ENCODE results near the gene RIMS4. TPM values are rescaled to one million over a fixed set of nuclear protein-coding genes. Genes with fewer than 3 reads are reported as not detected.
"Not testable (repeated sequence)": the region's sequence is repeated elsewhere in the genome, so short reads cannot be mapped to it uniquely, and the experiment has no call there.

RIMS4 gene
- polyA plus RNA-seq, 4 donors: 0.54 to 1.0 (median 0.79) TPM

- DNase-seq (ENCODE audit: low read depth in 4 of 4, low spot score in 2 of 4): no peak
Observed at GRCh38 chr20:44768256-44768655, 42.1 kb downstream of the RIMS4 start.

GRCh38 chr20:44765701-44766347, 44.5 kb downstream of the RIMS4 start:
- no peak for DNase-seq (ENCODE audit: low read depth in 4 of 4, low spot score in 2 of 4)

GRCh38 chr20:44765091-44765490, 45.3 kb downstream of the RIMS4 start:
- DNase-seq (ENCODE audit: low read depth in 4 of 4, low spot score in 2 of 4): no peak

GRCh38 chr20:44763798-44764197, 46.5 kb downstream of the RIMS4 start:
- DNase-seq (ENCODE audit: low read depth in 4 of 4, low spot score in 2 of 4): not testable (repeated sequence)

- DNase-seq (ENCODE audit: low read depth in 4 of 4, low spot score in 2 of 4): no peak
Observed at GRCh38 chr20:44762466-44763140, 47.7 kb downstream of the RIMS4 start.

- no peak for DNase-seq (ENCODE audit: low read depth in 4 of 4, low spot score in 2 of 4)
Observed at GRCh38 chr20:44761423-44761822, 48.9 kb downstream of the RIMS4 start.

GRCh38 chr20:44759595-44759994, 50.8 kb downstream of the RIMS4 start:
- no peak for DNase-seq (ENCODE audit: low read depth in 4 of 4, low spot score in 2 of 4)

GRCh38 chr20:44758247-44759101, 51.9 kb downstream of the RIMS4 start:
- DNase-seq (ENCODE audit: low read depth in 4 of 4, low spot score in 2 of 4): no peak

- DNase-seq (ENCODE audit: low read depth in 4 of 4, low spot score in 2 of 4): no peak
Observed at GRCh38 chr20:44756956-44757355, 53.4 kb downstream of the RIMS4 start.

- DNase-seq (ENCODE audit: low read depth in 4 of 4, low spot score in 2 of 4): no peak
Observed at GRCh38 chr20:44756011-44756688, 54.2 kb downstream of the RIMS4 start.

- no peak for DNase-seq (ENCODE audit: low read depth in 4 of 4, low spot score in 2 of 4)
Observed at GRCh38 chr20:44754554-44754953, 55.8 kb downstream of the RIMS4 start.

GRCh38 chr20:44752099-44752931, 58.0 kb downstream of the RIMS4 start:
- no peak for DNase-seq (ENCODE audit: low read depth in 4 of 4, low spot score in 2 of 4)

- DNase-seq (ENCODE audit: low read depth in 4 of 4, low spot score in 2 of 4): no peak
Observed at GRCh38 chr20:44750081-44750805, 60.1 kb downstream of the RIMS4 start.

- no peak for DNase-seq (ENCODE audit: low read depth in 4 of 4, low spot score in 2 of 4)
Observed at GRCh38 chr20:44748005-44748370, 62.4 kb downstream of the RIMS4 start.

- peak in 2 of 4 donors; percentile 50 to 66 for DNase-seq (ENCODE audit: low read depth in 4 of 4, low spot score in 2 of 4)
Observed at GRCh38 chr20:44747166-44748004, 63.0 kb downstream of the RIMS4 start.

- no peak for DNase-seq (ENCODE audit: low read depth in 4 of 4, low spot score in 2 of 4)
Observed at GRCh38 chr20:44746367-44747165, 63.8 kb downstream of the RIMS4 start.

- no peak for DNase-seq (ENCODE audit: low read depth in 4 of 4, low spot score in 2 of 4)
Observed at GRCh38 chr20:44745598-44746366, 64.6 kb downstream of the RIMS4 start, which contains the start of gene KCNK15. Gene KCNK15, plus strand, starts transcription at chr20:44745865. Its CDS starts 46 bp downstream, at chr20:44745911.
